Mammary epithelial cell (primary cell): ENCODE results near the gene FGF10.

Source experiments
- CTCF ChIP-seq, 2 donors: IDR thresholded peaks in 1 of 2; conservative IDR thresholded peaks in 1 of 2; 2 replicates each; pipeline ENCODE4 v1.5.1; 2011 to 2012; ENCODE audit warnings: inconsistent platforms in 2 of 2, low read length in 2 of 2, mild to moderate bottlenecking in 2 of 2, control low read depth in 1 of 2, low read depth in 1 of 2; ENCODE audit not compliant: insufficient read depth in 1 of 2; ENCODE audit errors: extremely low read depth in 1 of 2
- EZH2 ChIP-seq: IDR thresholded peaks from 2 replicates; pipeline ENCODE4 v1.6.1; 2012; ENCODE audit warnings: low read length, inconsistent platforms, borderline replicate concordance

GRCh38 chr5:44390351-44390750 lies 1.1 kb upstream of the FGF10 start:
- TF ChIP-seq CTCF (conservative IDR thresholded peaks at IDR 0.05 in 1 of 2, IDR thresholded peaks at IDR 0.05 in 1 of 2; ENCODE audit: extremely low read depth in 1 of 2, insufficient read depth in 1 of 2, low read depth in 1 of 2, low read length in 2 of 2): no peak
- no peak for TF ChIP-seq EZH2
